GM21423 (cell line): Measurements from ENCODE around the gene PNPLA2.

Source experiments
- ATAC-seq: cut with Tn5 transposase; IDR thresholded peaks from one replicate; pipeline ENCODE4 v1.9.1; 2021; ENCODE audit warnings: mild to moderate bottlenecking, moderate library complexity; ENCODE audit not compliant: unreplicated experiment

Gene PNPLA2

GRCh38 chr11:843086-843734, 24.5 kb downstream of the PNPLA2 start:
- no peak for ATAC-seq

- no peak for ATAC-seq
Measured at GRCh38 chr11:843818-844692, 25.3 kb downstream of the PNPLA2 start.

- ATAC-seq, result no peak
Measured at GRCh38 chr11:844693-845644, 26.3 kb downstream of the PNPLA2 start.

- no peak for ATAC-seq
Measured at GRCh38 chr11:845872-846495, 27.3 kb downstream of the PNPLA2 start.

GRCh38 chr11:846496-847098, 27.9 kb downstream of the PNPLA2 start:
- no peak for ATAC-seq

- no peak for ATAC-seq
Measured at GRCh38 chr11:847876-848275, 29.2 kb downstream of the PNPLA2 start.

GRCh38 chr11:848380-848931, 29.7 kb downstream of the PNPLA2 start:
- no peak for ATAC-seq

GRCh38 chr11:849104-849824, 30.6 kb downstream of the PNPLA2 start:
- ATAC-seq, result no peak

GRCh38 chr11:849951-850774, 31.4 kb downstream of the PNPLA2 start:
- no peak for ATAC-seq

- ATAC-seq, result no peak
Measured at GRCh38 chr11:850775-851763, 32.4 kb downstream of the PNPLA2 start.

- ATAC-seq, result no peak
Measured at GRCh38 chr11:852762-853161, 34.0 kb downstream of the PNPLA2 start.

GRCh38 chr11:853682-854448, 35.2 kb downstream of the PNPLA2 start:
- no peak for ATAC-seq

GRCh38 chr11:854601-855329, 36.1 kb downstream of the PNPLA2 start:
- no peak for ATAC-seq

GRCh38 chr11:855330-855674, 36.6 kb downstream of the PNPLA2 start:
- no peak for ATAC-seq

GRCh38 chr11:855796-856195, 37.1 kb downstream of the PNPLA2 start:
- ATAC-seq, result no peak

GRCh38 chr11:856397-856796, 37.7 kb downstream of the PNPLA2 start:
- ATAC-seq, result no peak
